Heart left ventricle (tissue), 13 donors: ENCODE results near the gene MPZL3.

Experiments used
- POLR2A ChIP-seq, 2 donors: fragments of 450-650 bp; IDR thresholded peaks; one replicate each; pipeline ENCODE4 v1.6.1; 2017; ENCODE audit warnings: antibody characterized with exemption in 2 of 2, mild to moderate bottlenecking in 2 of 2, moderate library complexity in 2 of 2
- TF ChIP-seq, protein P1 (sequence below), 12 donors: fragments of 200-600 bp; sonication (generic) in 4 of 12; IDR thresholded peaks; one replicate each; pipeline versions ENCODE4 v1.5.0 to v1.8.0; 2018 to 2022; ENCODE audit warnings: antibody characterized with exemption in 12 of 12, mild to moderate bottlenecking in 5 of 12
- donor health status: ischemic (EF 13 %, LVEDD 7.1; RV severe dilation, severe dysfunction).
- donor health status: DM: no; HTN: yes; CAD: no.
- donor health status: DM: no; HTN: no; CAD: no.
- donor health status: ischemic (EF 25% LVEDD 6.9; RV normal size, moderate dysfunction).
- donor health status: ischemic (EF 25% LVEDD 5.7; RV mildly dilated, moderate dysfunction).
- donor health status: ischemic (EF 35%, LVEDD 5.7; RV mildly dilated, moderate dysfunction).
- donor health status: nonischemic (EF 11% LVEDD 7.7; RV severe dilation, severe dysfunction).
- donor health status: DM: yes; HTN: yes; CAD: no.
- donor health status: PGD.
- donor health status: ischemic (EF 29% LVEDD 5.4; RV normal size, mild dysfunction).
- donor health status: nonischemic (EF 23%, LVEDD 6.1; RV moderate dilation, normal function).

DNA sequence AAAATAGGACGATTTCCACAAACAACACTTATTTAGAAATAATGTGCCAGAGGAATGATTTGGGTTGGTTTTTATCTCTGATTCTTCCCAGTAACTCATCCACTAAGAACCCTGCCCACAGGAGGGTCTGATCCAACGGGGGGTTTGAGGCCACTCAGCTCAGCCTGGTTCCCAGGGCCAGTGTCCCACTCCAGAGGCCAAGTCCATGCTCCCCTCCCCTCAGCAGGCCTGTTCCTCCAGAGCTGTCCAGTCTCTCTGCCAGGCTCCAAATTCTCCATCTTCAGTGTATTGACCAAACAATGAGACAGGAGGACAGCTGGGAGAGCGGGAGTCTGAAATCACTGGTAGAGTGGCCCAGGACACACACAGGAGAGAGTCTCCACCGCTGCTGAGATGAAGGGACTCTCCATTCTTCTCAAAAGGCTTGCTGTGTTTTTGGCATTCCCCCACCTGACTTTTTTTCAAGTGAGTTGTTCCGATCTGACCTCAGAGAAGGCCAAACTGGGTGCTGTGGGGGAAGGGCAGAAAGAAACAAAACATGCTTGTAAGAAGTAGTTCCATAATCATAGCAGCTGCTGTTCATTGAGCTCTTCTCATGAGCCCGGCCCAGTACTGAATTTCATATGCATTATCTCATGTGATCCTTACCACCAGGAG lies 58.1 kb downstream of the MPZL3 start:
- TF ChIP-seq, protein P1, sequence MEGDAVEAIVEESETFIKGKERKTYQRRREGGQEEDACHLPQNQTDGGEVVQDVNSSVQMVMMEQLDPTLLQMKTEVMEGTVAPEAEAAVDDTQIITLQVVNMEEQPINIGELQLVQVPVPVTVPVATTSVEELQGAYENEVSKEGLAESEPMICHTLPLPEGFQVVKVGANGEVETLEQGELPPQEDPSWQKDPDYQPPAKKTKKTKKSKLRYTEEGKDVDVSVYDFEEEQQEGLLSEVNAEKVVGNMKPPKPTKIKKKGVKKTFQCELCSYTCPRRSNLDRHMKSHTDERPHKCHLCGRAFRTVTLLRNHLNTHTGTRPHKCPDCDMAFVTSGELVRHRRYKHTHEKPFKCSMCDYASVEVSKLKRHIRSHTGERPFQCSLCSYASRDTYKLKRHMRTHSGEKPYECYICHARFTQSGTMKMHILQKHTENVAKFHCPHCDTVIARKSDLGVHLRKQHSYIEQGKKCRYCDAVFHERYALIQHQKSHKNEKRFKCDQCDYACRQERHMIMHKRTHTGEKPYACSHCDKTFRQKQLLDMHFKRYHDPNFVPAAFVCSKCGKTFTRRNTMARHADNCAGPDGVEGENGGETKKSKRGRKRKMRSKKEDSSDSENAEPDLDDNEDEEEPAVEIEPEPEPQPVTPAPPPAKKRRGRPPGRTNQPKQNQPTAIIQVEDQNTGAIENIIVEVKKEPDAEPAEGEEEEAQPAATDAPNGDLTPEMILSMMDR (IDR thresholded peaks at IDR 0.05): no peak
- no peak for TF ChIP-seq POLR2A (IDR thresholded peaks at IDR 0.05)
